SK-N-SH (cell line): ENCODE measurements around the gene LIMK1. TPM values are rescaled to one million over a fixed set of nuclear protein-coding genes. Genes with fewer than 3 reads are reported as not detected.

Experiments used
- CTCF ChIA-PET: fragments of 300-600, 350-600 bp; formaldehyde crosslinking; extraction: SDS; loops from one replicate; lab custom pipeline; 2021; lab: Yijun Ruan, JAX
- POLR2A ChIA-PET: fragments of 350-600 bp; sonication (Branson Sonifier 250); formaldehyde crosslinking; extraction: SDS; loops from one replicate; lab custom pipeline; 2020; ENCODE audit warnings: antibody characterized with exemption, inconsistent platforms; lab: Yijun Ruan, JAX
- DNase-seq: peaks from one replicate; pipeline ENCODE4 v3.0.0; 2012
- H2AFZ ChIP-seq: fragments of 200-600 bp; sonication (generic); 2 replicates; pipeline ENCODE4 v1.8.1; 2016; ENCODE audit warnings: antibody characterized with exemption, mild to moderate bottlenecking, low read depth
- H3F3A ChIP-seq: fragments of 200-600 bp; sonication (generic); replicated peaks from 2 replicates; pipeline ENCODE3; 2016; ENCODE audit warnings: antibody characterized with exemption, mild to moderate bottlenecking; ENCODE audit not compliant: insufficient read depth
- H3K27ac ChIP-seq, 2 experiments: fragments of 200-500 bp in 1 of 2; fragments of 200-600 bp in 1 of 2; sonication (Bioruptor generic) in 1 of 2; sonication (generic), shearing (Covaris generic) in 1 of 2; 2 replicates each; pipeline versions ENCODE4 v1.5.1 to v1.6.1; 2014 to 2016; ENCODE audit warnings: low read depth in 2 of 2, inconsistent platforms in 1 of 2, low read length in 1 of 2, mild to moderate bottlenecking in 1 of 2, mixed read lengths in 1 of 2
- H3K27me3 ChIP-seq: fragments of 200-600 bp; sonication (generic), shearing (Covaris generic); 2 replicates; pipeline ENCODE4 v1.6.1; 2016; ENCODE audit warnings: mixed run types; ENCODE audit not compliant: insufficient read depth
- H3K36me3 ChIP-seq, 2 experiments: fragments of 200-500 bp in 1 of 2; fragments of 200-600 bp in 1 of 2; sonication (Bioruptor generic) in 1 of 2; sonication (generic) in 1 of 2; replicated peaks in 1 of 2; 2 replicates each; pipeline versions ENCODE3 to v1.5.1; 2014 to 2016; ENCODE audit warnings: low read length in 1 of 2, mild to moderate bottlenecking in 1 of 2; ENCODE audit not compliant: insufficient read depth in 2 of 2, control insufficient read depth in 1 of 2
- H3K4me1 ChIP-seq, 2 experiments: fragments of 200-500 bp in 1 of 2; fragments of 200-600 bp in 1 of 2; sonication (Bioruptor generic) in 1 of 2; sonication (generic), shearing (Covaris generic) in 1 of 2; 2 replicates each; pipeline versions ENCODE4 v1.5.1 to v1.6.1; 2014 to 2016; ENCODE audit warnings: low read depth in 1 of 2, low read length in 1 of 2, mixed run types in 1 of 2; ENCODE audit not compliant: insufficient read depth in 2 of 2, control insufficient read depth in 1 of 2
- H3K4me2 ChIP-seq: fragments of 200-600 bp; sonication (generic), shearing (Covaris generic); 2 replicates; pipeline ENCODE4 v1.6.1; 2017; ENCODE audit warnings: mixed run types
- H3K4me3 ChIP-seq, 2 experiments: fragments of 200-500 bp in 1 of 2; fragments of 200-600 bp in 1 of 2; sonication (Bioruptor generic) in 1 of 2; sonication (generic), shearing (Covaris generic) in 1 of 2; 2 replicates each; pipeline versions ENCODE4 v1.5.1 to v1.8.1; 2014 to 2016; ENCODE audit warnings: low read depth in 2 of 2, inconsistent platforms in 1 of 2, low read length in 1 of 2, mild to moderate bottlenecking in 1 of 2, mixed read lengths in 1 of 2, moderate library complexity in 1 of 2
- H3K79me2 ChIP-seq: fragments of 200-600 bp; sonication (generic); 2 replicates; pipeline ENCODE4 v1.8.1; 2017; ENCODE audit warnings: mild to moderate bottlenecking; ENCODE audit not compliant: insufficient read depth
- H3K9ac ChIP-seq: fragments of 200-600 bp; sonication (generic); 2 replicates; pipeline ENCODE4 v1.6.1; 2017; ENCODE audit warnings: mixed run types
- H3K9me2 ChIP-seq: fragments of 200-600 bp; sonication (generic); 2 replicates; pipeline ENCODE4 v1.6.1; 2017; ENCODE audit warnings: mixed run types
- H3K9me3 ChIP-seq: fragments of 200-600 bp; sonication (generic); 2 replicates; pipeline ENCODE4 v1.6.1; 2017; ENCODE audit warnings: mixed run types, mild to moderate bottlenecking, moderate library complexity
- H4K20me1 ChIP-seq: fragments of 200-600 bp; sonication (generic); 2 replicates; pipeline ENCODE4 v1.6.1; 2017; ENCODE audit warnings: mild to moderate bottlenecking, mixed run types; ENCODE audit not compliant: insufficient read depth
- ELF1 ChIP-seq: IDR thresholded peaks from 2 replicates; pipeline ENCODE4 v1.4.0; 2012
- EP300 ChIP-seq, 2 experiments: IDR thresholded peaks; 2 replicates each; pipeline versions ENCODE4 v1.4.0 to v1.6.1; 2012; ENCODE audit warnings: borderline replicate concordance in 1 of 2, low read depth in 1 of 2, low read length in 1 of 2
- EZH2phosphoT487 ChIP-seq: fragments of 200-600 bp; sonication (generic); IDR thresholded peaks from 2 replicates; pipeline ENCODE4 v1.6.1; 2017; ENCODE audit warnings: low read depth, mixed run types, mild to moderate bottlenecking, antibody characterized with exemption, moderate library complexity, borderline replicate concordance
- FOSL2 ChIP-seq: IDR thresholded peaks from 2 replicates; pipeline ENCODE4 v1.4.0; 2012; ENCODE audit warnings: low read depth, mild to moderate bottlenecking, moderate library complexity, borderline replicate concordance
- FOXJ3 ChIP-seq: sonication (generic); formaldehyde crosslinking; IDR thresholded peaks from 2 replicates; pipeline ENCODE4 v1.5.1; 2020; ENCODE audit warnings: mild to moderate bottlenecking, missing genetic modification reagents
- FOXM1 ChIP-seq: IDR thresholded peaks from 2 replicates; pipeline ENCODE4 v1.4.0; 2012; ENCODE audit warnings: low read depth, mild to moderate bottlenecking
- JUND ChIP-seq: IDR thresholded peaks from 2 replicates; pipeline ENCODE4 v1.4.0; 2012
- MEF2A ChIP-seq: IDR thresholded peaks from 2 replicates; pipeline ENCODE4 v1.4.0; 2012; ENCODE audit warnings: low read depth, borderline replicate concordance
- MXI1 ChIP-seq: IDR thresholded peaks from 2 replicates; pipeline ENCODE4 v1.6.1; 2012; ENCODE audit warnings: mild to moderate bottlenecking, low read depth, low read length, improper control_type of control experiment
- NRF1 ChIP-seq: IDR thresholded peaks from 2 replicates; pipeline ENCODE4 v1.6.1; 2012; ENCODE audit warnings: low read depth, mild to moderate bottlenecking, low read length
- RAD21 ChIP-seq: IDR thresholded peaks from 2 replicates; pipeline ENCODE4 v1.6.1; 2012; ENCODE audit warnings: mild to moderate bottlenecking, low read length
- RCOR1 ChIP-seq: fragments of 150-350 bp; IDR thresholded peaks from 2 replicates; pipeline ENCODE4 v1.6.1; 2017; ENCODE audit warnings: antibody characterized with exemption, low read length
- REST ChIP-seq: IDR thresholded peaks from 2 replicates; pipeline ENCODE4 v1.6.1; 2012; ENCODE audit warnings: mild to moderate bottlenecking, low read depth, low read length, moderate library complexity
- RFX5 ChIP-seq: IDR thresholded peaks from 2 replicates; pipeline ENCODE4 v1.6.1; 2012; ENCODE audit warnings: mild to moderate bottlenecking, improper control_type of control experiment, low read length
- SMC3 ChIP-seq: IDR thresholded peaks from 2 replicates; pipeline ENCODE4 v1.6.1; 2012; ENCODE audit warnings: low read depth, low read length, improper control_type of control experiment
- TCF12 ChIP-seq: IDR thresholded peaks from 2 replicates; pipeline ENCODE4 v1.4.0; 2012
- TEAD4 ChIP-seq: IDR thresholded peaks from 2 replicates; pipeline ENCODE4 v1.4.0; 2012; ENCODE audit warnings: mild to moderate bottlenecking, borderline replicate concordance; ENCODE audit not compliant: insufficient read depth
- YY1 ChIP-seq: IDR thresholded peaks from 2 replicates; pipeline ENCODE4 v1.4.0; 2012; ENCODE audit warnings: low read depth, mild to moderate bottlenecking
- WGBS: methylation state at CpG from one replicate; pipeline ENCODE4 v1.1.6; 2017; ENCODE audit warnings: low lambda C conversion rate; 5-methylcytosine and 5-hydroxymethylcytosine counted together
- polyA plus RNA-seq, 3 experiments: library from polyadenylated mRNA; depleted of rRNA; stranded (reverse); fragments of >200 nt; gene quantifications; 2 replicates each; pipeline ENCODE4 v1.2.3, GENCODE V29; 2012
- TF ChIP-seq, protein P1 (sequence below): fragments of 150-350 bp; IDR thresholded peaks from 2 replicates; pipeline ENCODE4 v1.6.1; 2017; ENCODE audit warnings: antibody characterized with exemption, low read length, low read depth, borderline replicate concordance
- TF ChIP-seq, protein P2 (sequence below): fragments of 200-600 bp; sonication (generic); IDR thresholded peaks from 2 replicates; pipeline ENCODE4 v1.6.1; 2017; ENCODE audit warnings: antibody characterized with exemption, mild to moderate bottlenecking, moderate library complexity
- TF ChIP-seq, protein P3 (sequence below): IDR thresholded peaks from 2 replicates; pipeline ENCODE4 v1.4.0; 2012; ENCODE audit warnings: low read depth, borderline replicate concordance
- TF ChIP-seq, protein P4 (sequence below): fragments of 150-350 bp; IDR thresholded peaks from 2 replicates; pipeline ENCODE4 v1.6.1; 2016; ENCODE audit warnings: mild to moderate bottlenecking, low read depth, low read length

Gene LIMK1
- polyA plus RNA-seq, 1 of the 3 experiments (the other 2 are of a cell fraction) = 86.6 TPM

DNA sequence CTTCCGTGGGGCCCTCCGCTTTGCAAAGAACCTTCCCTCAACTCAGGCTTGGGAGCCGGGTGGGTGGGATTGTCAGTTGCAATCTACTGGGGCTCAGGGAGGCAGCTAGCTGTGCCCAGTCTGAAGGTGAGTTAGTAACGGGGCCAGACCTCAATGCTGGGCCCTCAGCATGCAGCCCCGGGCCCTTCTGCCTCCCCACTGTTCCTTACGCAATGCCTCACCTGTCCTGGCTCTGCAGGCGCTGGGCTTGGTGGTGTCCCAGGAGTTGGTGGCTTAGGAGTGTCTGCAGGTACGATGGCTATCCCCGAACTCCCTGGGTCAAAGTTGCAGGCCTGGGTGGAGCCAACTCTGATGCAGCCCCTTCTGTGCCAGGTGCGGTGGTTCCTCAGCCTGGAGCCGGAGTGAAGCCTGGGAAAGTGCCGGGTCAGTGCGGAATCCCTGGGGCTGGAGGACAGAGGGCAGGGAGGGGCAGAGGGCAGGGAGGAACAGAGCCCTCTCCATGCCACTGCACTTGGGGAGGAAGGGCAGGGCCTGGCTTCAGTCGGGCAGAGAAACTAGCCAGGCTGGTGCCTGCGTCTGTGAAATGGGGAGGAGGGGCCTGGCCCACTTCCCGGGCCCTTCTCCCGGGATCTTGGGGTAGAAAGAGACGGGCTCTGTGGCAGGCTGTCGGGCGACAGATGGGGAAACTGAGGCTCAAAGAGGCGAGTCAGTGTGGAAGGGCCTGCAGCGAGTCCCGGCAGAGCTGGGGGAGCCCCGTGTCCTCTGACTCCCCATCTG lies 40.7 kb upstream of the LIMK1 start:
- Histone ChIP-seq H3K4me3 (peak overlapping the region in 1 of 2 experiments; percentile 37; a peak in 2 of 4 replicates), H3K79me2 (no peaks in the 10 kb centered on the region), H3K9ac (peak overlapping the region; percentile 7; the same call in 1 of the 2 replicates), H3K4me2 (peak overlapping the region; percentile 61), H4K20me1 (no peaks in the 10 kb centered on the region), H3K9me2 (no peaks in the 10 kb centered on the region), H3K4me1 (peaks cover 20 to 71% of the 10 kb centered on the region in 2 experiments), H3K36me3 (no peaks in the 10 kb centered on the region), H3K27ac (peak overlapping the region; percentile 31 to 99; a peak in 3 of 4 replicates), H3K9me3 (no peaks in the 10 kb centered on the region), H2AFZ (peak overlapping the region; percentile 73), H3K27me3 (no peaks in the 10 kb centered on the region), H3F3A (peaks cover 6% of the 10 kb centered on the region)
- peak; percentile 87 for DNase-seq
- POLR2A ChIA-PET = interaction anchor here (0.6 to 3.1 kb wide), 6 partner anchors 9 to 178 kb away, joined by 3 to 24 read pairs (median 4); partner anchors contain the start of genes EIF4H and LIMK1
- CTCF ChIA-PET = interaction anchor here (1.1 to 12.6 kb wide), 5 partner anchors 12 to 179 kb away, joined by 3 to 107 read pairs (median 5); partner anchors contain the start of gene ELN
- WGBS = 46% methylated on average over 24 of the region's 24 CpGs
- no peak for TF ChIP-seq TEAD4
- no peak for TF ChIP-seq JUND
- TF ChIP-seq, protein P1, sequence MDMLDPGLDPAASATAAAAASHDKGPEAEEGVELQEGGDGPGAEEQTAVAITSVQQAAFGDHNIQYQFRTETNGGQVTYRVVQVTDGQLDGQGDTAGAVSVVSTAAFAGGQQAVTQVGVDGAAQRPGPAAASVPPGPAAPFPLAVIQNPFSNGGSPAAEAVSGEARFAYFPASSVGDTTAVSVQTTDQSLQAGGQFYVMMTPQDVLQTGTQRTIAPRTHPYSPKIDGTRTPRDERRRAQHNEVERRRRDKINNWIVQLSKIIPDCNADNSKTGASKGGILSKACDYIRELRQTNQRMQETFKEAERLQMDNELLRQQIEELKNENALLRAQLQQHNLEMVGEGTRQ = 0 out of 2 replicates have a peak, but pooled peaks have one; percentile 6
- TF ChIP-seq MEF2A = no peak
- TF ChIP-seq, protein P2, sequence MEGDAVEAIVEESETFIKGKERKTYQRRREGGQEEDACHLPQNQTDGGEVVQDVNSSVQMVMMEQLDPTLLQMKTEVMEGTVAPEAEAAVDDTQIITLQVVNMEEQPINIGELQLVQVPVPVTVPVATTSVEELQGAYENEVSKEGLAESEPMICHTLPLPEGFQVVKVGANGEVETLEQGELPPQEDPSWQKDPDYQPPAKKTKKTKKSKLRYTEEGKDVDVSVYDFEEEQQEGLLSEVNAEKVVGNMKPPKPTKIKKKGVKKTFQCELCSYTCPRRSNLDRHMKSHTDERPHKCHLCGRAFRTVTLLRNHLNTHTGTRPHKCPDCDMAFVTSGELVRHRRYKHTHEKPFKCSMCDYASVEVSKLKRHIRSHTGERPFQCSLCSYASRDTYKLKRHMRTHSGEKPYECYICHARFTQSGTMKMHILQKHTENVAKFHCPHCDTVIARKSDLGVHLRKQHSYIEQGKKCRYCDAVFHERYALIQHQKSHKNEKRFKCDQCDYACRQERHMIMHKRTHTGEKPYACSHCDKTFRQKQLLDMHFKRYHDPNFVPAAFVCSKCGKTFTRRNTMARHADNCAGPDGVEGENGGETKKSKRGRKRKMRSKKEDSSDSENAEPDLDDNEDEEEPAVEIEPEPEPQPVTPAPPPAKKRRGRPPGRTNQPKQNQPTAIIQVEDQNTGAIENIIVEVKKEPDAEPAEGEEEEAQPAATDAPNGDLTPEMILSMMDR = no peak
- TF ChIP-seq YY1 = no peak
- no peak for TF ChIP-seq TCF12
- no peak for TF ChIP-seq FOXM1
- TF ChIP-seq RCOR1 = no peak; the same call in 1 of the 2 replicates
- TF ChIP-seq RAD21 = no peak; the same call in 1 of the 2 replicates
- TF ChIP-seq EP300 (IDR thresholded peaks at IDR 0.05; ENCODE audit: borderline replicate concordance in 1 of 2, low read depth in 1 of 2, low read length in 1 of 2) = no peak
- TF ChIP-seq, protein P3, sequence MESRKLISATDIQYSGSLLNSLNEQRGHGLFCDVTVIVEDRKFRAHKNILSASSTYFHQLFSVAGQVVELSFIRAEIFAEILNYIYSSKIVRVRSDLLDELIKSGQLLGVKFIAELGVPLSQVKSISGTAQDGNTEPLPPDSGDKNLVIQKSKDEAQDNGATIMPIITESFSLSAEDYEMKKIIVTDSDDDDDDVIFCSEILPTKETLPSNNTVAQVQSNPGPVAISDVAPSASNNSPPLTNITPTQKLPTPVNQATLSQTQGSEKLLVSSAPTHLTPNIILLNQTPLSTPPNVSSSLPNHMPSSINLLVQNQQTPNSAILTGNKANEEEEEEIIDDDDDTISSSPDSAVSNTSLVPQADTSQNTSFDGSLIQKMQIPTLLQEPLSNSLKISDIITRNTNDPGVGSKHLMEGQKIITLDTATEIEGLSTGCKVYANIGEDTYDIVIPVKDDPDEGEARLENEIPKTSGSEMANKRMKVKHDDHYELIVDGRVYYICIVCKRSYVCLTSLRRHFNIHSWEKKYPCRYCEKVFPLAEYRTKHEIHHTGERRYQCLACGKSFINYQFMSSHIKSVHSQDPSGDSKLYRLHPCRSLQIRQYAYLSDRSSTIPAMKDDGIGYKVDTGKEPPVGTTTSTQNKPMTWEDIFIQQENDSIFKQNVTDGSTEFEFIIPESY = no peak
- no peak for TF ChIP-seq EZH2phosphoT487
- no peak for TF ChIP-seq RFX5
- TF ChIP-seq FOSL2 = no peak
- no peak for TF ChIP-seq NRF1
- TF ChIP-seq, protein P4, sequence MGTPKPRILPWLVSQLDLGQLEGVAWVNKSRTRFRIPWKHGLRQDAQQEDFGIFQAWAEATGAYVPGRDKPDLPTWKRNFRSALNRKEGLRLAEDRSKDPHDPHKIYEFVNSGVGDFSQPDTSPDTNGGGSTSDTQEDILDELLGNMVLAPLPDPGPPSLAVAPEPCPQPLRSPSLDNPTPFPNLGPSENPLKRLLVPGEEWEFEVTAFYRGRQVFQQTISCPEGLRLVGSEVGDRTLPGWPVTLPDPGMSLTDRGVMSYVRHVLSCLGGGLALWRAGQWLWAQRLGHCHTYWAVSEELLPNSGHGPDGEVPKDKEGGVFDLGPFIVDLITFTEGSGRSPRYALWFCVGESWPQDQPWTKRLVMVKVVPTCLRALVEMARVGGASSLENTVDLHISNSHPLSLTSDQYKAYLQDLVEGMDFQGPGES = no peak
- peak; percentile 4; the same call in 1 of the 2 replicates for TF ChIP-seq SMC3
- TF ChIP-seq REST = no peak
- TF ChIP-seq FOXJ3 (CRISPR knock-in tag) = no peak
- TF ChIP-seq MXI1 = peak; percentile 44; the same call in 1 of the 2 replicates
- TF ChIP-seq ELF1 = no peak
